Activated CD8-positive, alpha-beta T cell treated with anti-CD3 and anti-CD28 coated beads for 36 hours (primary cell): Measurements from ENCODE around the gene RETREG2. TPM values are rescaled to one million over a fixed set of nuclear protein-coding genes. Genes with fewer than 3 reads are reported as not detected.

Experiments
- ATAC-seq: fragments of 200-7000 bp; cut with Tn5 transposase; one replicate; pipeline ENCODE4 v1.10.0; 2021; ENCODE audit warnings: mild to moderate bottlenecking, moderate library complexity
- CTCF ChIA-PET: fragments of 350-600 bp; sonication (Branson Sonifier 250); formaldehyde crosslinking; loops from one replicate; lab custom pipeline; 2021; ENCODE audit warnings: antibody characterized with exemption; lab: Charles Lee
- POLR2A ChIA-PET: fragments of 350-600 bp; sonication (Branson Sonifier 250); formaldehyde crosslinking; loops from one replicate; lab custom pipeline; 2021; ENCODE audit warnings: antibody characterized with exemption; lab: Charles Lee
- DNase-seq: peaks from one replicate; pipeline ENCODE4 v3.0.0-alpha.2; 2020
- H3K27ac Mint-ChIP-seq: one replicate; pipeline ENCODE4 v1.8.0; 2021; ENCODE audit warnings: mild to moderate bottlenecking, mixed read lengths
- H3K27me3 Mint-ChIP-seq: one replicate; pipeline ENCODE4 v1.8.0; 2021; ENCODE audit warnings: mixed read lengths
- H3K36me3 Mint-ChIP-seq: one replicate; pipeline ENCODE4 v1.8.0; 2021; ENCODE audit warnings: low read depth, mixed read lengths
- H3K4me1 Mint-ChIP-seq: one replicate; pipeline ENCODE4 v1.8.0; 2021; ENCODE audit warnings: low read depth, mixed read lengths
- H3K4me3 Mint-ChIP-seq: one replicate; pipeline ENCODE4 v1.8.0; 2021; ENCODE audit warnings: mild to moderate bottlenecking, moderate library complexity, mixed read lengths
- H3K9me3 Mint-ChIP-seq: one replicate; pipeline ENCODE4 v1.8.0; 2021; ENCODE audit warnings: mixed read lengths
- CTCF ChIP-seq: fragments of 200-600 bp; IDR thresholded peaks from one replicate; pipeline ENCODE4 v1.8.0; 2022; ENCODE audit warnings: antibody characterized with exemption, mild to moderate bottlenecking
- intact Hi-C: fragments of 100-400 bp; cut with micrococcal nuclease; formaldehyde crosslinking; loops from one replicate; pipeline ENCODE4 v1.10.0; 2022
- total RNA-seq, 2 experiments: library from RNA; stranded (reverse); gene quantifications; one replicate each; pipeline ENCODE4 v1.2.3, GENCODE V29; 2021

Gene RETREG2
- total RNA-seq, 2 experiments from 2014 or later = 63.8 to 67.8 TPM

- Mint-ChIP-seq H3K9me3 (no peaks in the 10 kb centered on the region), H3K4me1 (peaks cover 53% of the 10 kb centered on the region), H3K36me3 (peaks cover 36% of the 10 kb centered on the region), H3K4me3 (peak within 1 kb of the TSS; percentile 97), H3K27ac (peak within 1 kb of the TSS; percentile 97), H3K27me3 (no peaks in the 10 kb centered on the region)
- CTCF ChIA-PET = interaction anchor here (0.9 to 9.4 kb wide), 13 partner anchors 11 to 300 kb away, joined by 3 to 98 read pairs (median 5); partner anchors contain the start of genes ANKZF1, ATG9A, DNAJB2 and NHEJ1
- POLR2A ChIA-PET = interaction anchor here (0.6 to 3.2 kb wide), 12 partner anchors 9 to 211 kb away, joined by 3 to 27 read pairs (median 4); partner anchors contain the start of genes ABCB6, ANKZF1, ATG9A and DNPEP
- TF ChIP-seq CTCF = no peak
- intact Hi-C loops = loop anchor here (2.0 kb wide), 1 partner anchor 16 kb away; the partner anchor contains the start of gene NHEJ1
- ATAC-seq (peak; percentile 85), DNase-seq (peak; percentile 90)
These were observed 1.1 kb upstream of the RETREG2 start, which contains the start of gene CNPPD1 for GRCh38 chr2:219176818-219177551. CNPPD1 (minus strand) TSS chr2:219176925; CDS start chr2:219176828, 97 bp downstream.

- Mint-ChIP-seq H3K27ac (peak overlapping the region; percentile 90), H3K4me3 (peak overlapping the region; percentile 97), H3K27me3 (no peaks in the 10 kb centered on the region), H3K9me3 (no peaks in the 10 kb centered on the region), H3K36me3 (peaks cover 32% of the 10 kb centered on the region), H3K4me1 (peaks cover 53% of the 10 kb centered on the region)
- ATAC-seq (peak; percentile 2), DNase-seq (peak; percentile 50)
- ChIA-PET CTCF (interaction anchor here (0.7 to 2.0 kb wide), 3 partner anchors 14 to 70 kb away, joined by 3 to 8 read pairs (median 4); partner anchors contain the start of gene NHEJ1), POLR2A (interaction anchor here (0.6 to 1.5 kb wide), 3 partner anchors 25 to 41 kb away, joined by 3 to 5 read pairs (median 3); partner anchors contain the start of gene ABCB6)
- intact Hi-C loops = no loop called here
- no peak for TF ChIP-seq CTCF
These were observed 501 bp downstream of the RETREG2 start for GRCh38 chr2:219178377-219179175.

GRCh38 chr2:219179601-219180465 is 1.8 kb downstream of the RETREG2 start:
- H3K4me3 Mint-ChIP-seq = peak overlapping the region; percentile 97
- no peak for TF ChIP-seq CTCF
- H3K27ac Mint-ChIP-seq = no peak overlapping the region
- H3K4me1 Mint-ChIP-seq = peaks cover 44% of the 10 kb centered on the region
- DNase-seq = no peak
- ATAC-seq = no peak
- peaks cover 28% of the 10 kb centered on the region for H3K36me3 Mint-ChIP-seq
- POLR2A ChIA-PET = interaction anchor here (0.5 to 3.2 kb wide), 7 partner anchors 8 to 73 kb away, joined by 3 to 26 read pairs (median 5); partner anchors contain the start of genes ABCB6, TUBA4B and ZFAND2B
- intact Hi-C loops = no loop called here
- H3K9me3 Mint-ChIP-seq = no peaks in the 10 kb centered on the region
- CTCF ChIA-PET = interaction anchor here (0.7 to 2.3 kb wide), 9 partner anchors 9 to 150 kb away, joined by 3 to 10 read pairs (median 4); partner anchors contain the start of genes ANKZF1, ATG9A, NHEJ1 and ZFAND2B
- H3K27me3 Mint-ChIP-seq = no peaks in the 10 kb centered on the region

- Mint-ChIP-seq H3K36me3 (peaks cover 31% of the 10 kb centered on the region), H3K27me3 (no peaks in the 10 kb centered on the region), H3K4me3 (no peak overlapping the region), H3K27ac (peak overlapping the region; percentile 83), H3K9me3 (no peaks in the 10 kb centered on the region), H3K4me1 (peaks cover 32% of the 10 kb centered on the region)
- no peak for ATAC-seq
- no peak for DNase-seq
- POLR2A ChIA-PET = interaction anchor here (0.8 to 3.2 kb wide), 8 partner anchors 9 to 38 kb away, joined by 3 to 26 read pairs (median 4); partner anchors contain the start of genes ABCB6 and ZFAND2B
- intact Hi-C loops = no loop called here
- CTCF ChIA-PET = interaction anchor here (1.3 to 2.3 kb wide), 6 partner anchors 10 to 151 kb away, joined by 3 to 10 read pairs (median 5); partner anchors contain the start of gene NHEJ1
- no peak for TF ChIP-seq CTCF
These were observed 2.9 kb downstream of the RETREG2 start for GRCh38 chr2:219180961-219181360.
